A172 (cell line): ENCODE results near the gene ACIN1. TPM values are rescaled to one million over a fixed set of nuclear protein-coding genes. Genes with fewer than 3 reads are reported as not detected.

Experiments
- DNase-seq: peaks from one replicate; pipeline ENCODE4 v3.0.0-alpha.2; 2015; ENCODE audit warnings: low spot score
- total RNA-seq: library from RNA; depleted of rRNA; stranded (reverse); fragments of >200 nt; shearing (Covaris generic); gene quantifications from 2 replicates; pipeline ENCODE4 v1.2.3, GENCODE V29; 2014

ACIN1 gene
- total RNA-seq, 1 experiment from 2014 or later, result 58.8 TPM

DNA sequence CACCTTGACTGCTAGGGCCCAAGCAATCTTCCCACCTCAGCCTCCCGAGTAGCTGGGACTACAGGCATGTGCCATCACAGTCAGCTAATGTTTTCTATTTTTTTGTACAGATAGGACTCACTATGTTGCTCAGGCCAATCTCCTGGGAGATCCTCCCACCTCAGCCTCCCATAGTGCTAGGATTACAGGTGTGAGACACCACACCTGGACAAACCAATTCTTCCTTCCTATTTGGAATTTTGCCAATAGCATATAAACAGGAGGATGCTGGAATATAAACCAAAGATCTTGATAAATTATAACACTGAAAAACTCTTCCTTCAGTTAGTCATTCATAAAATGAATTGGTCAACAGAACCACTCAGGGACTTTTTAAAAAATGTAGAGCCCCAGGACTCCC, 8.4 kb downstream of the ACIN1 start:
- DNase-seq, result no peak

- DNase-seq, result no peak
These were observed 9.5 kb downstream of the ACIN1 start for GRCh38 chr14:23085458-23085857.

DNA sequence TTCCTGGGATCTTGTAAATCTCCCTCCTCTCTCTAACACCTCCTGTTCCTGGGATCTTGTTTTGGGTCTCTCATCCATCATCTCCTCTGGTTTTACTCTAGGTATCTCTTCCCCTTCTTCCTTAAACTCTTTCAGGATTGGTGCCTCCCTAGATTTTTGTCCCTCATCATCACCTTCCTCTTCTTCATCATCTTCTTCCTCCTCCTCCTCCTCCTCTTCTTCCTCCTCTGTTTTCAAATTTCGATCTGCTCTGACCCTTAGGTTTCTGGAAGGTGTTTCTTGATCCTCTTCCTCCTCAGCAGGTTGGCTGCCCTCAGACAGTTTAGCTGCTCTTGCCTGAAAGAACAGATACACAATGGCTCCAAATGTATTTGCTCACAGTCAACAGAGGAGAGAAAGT, 14.5 kb downstream of the ACIN1 start:
- DNase-seq, result no peak

GRCh38 chr14:23079716-23080115, 15.2 kb downstream of the ACIN1 start:
- no peak for DNase-seq

DNA sequence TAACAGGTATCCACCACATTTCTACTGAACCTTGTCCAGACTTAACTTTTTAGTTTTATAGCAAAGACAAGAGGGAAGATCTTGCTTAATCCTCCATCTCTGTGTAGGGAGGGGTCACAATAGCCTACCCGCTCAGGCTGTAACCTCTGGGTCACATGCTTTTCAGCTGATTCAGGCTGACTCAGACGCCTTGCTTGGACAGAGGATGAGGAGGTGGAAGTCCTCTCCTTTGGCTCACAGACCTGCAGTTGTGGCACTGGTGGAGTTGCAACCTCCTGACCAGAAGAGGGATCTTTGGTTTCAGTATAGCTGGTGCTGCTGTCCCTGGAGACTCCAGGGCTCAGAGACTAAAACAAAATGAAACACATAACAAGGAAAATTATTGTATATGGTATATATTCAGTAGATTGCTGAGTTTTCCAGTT, 16.2 kb downstream of the ACIN1 start:
- peak; percentile 87 for DNase-seq

DNA sequence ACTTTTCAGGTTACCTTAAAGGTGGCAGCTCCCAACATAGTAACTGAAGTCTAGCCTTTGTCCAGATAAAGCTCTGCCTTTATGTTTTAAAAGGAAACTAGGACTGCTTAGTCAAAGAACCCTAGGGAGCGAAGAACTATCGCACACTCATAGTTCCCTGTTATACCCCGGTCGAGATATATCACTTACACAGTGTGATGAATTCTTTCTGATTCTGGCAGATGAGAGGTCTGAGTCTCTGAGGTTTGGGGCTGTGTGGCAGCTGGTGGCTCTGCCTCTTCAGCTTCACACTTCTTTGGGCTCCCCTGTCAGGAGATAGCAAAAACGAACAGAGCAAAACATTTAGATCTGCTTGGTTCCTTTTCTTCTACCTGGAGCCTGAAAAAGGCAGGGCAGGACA, 17.0 kb downstream of the ACIN1 start:
- DNase-seq, result no peak

GRCh38 chr14:23076785-23077408, 18.0 kb downstream of the ACIN1 start:
- no peak for DNase-seq

DNA sequence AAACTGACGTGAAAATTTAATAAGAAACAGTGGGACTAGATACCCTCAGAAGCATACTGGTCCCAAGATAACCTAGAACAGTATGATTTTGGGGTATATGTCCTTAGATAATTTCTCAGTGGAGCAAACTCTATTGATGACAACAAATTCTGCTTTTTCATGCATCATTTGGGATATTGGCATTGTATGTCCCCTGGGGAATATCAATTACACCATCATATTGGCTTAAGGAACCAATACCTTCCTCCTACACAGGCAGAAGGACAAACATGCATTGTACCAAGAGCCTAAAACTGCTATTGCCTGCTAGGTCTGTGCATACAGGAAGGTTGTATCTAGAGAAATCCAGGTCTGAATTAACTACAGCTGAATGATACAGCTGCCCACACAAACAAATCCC, 20.0 kb downstream of the ACIN1 start:
- no peak for DNase-seq

DNA sequence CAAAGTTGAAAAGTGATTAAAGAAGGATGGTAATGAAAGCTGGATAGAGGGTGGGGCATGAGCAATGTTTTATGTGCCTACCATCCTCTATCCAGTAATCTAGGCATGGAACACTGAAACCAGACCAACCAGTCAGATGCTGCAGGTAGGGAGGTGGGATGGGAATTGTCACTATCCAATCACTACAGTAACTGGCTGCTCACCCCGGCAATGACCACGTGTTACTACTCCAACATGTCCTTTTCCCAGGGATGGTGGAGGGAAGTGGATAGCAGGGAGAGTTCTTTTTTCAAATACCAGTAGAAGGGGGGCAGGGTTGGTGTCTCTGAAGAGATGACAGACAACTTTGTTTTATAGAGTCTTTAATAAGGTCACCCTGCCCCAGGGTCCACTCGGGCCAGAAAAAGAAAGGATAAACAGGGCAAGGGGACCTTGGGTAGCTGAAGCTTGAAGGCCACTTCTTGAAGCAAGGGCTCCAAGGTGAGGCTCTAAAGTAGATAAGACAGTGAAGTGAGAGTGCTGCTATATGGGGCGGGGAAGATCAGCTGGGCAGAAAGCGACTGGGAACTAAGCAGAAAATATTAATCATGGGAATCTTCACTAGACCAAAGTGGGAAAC, 22.9 kb downstream of the ACIN1 start:
- peak; percentile 28 for DNase-seq

DNA sequence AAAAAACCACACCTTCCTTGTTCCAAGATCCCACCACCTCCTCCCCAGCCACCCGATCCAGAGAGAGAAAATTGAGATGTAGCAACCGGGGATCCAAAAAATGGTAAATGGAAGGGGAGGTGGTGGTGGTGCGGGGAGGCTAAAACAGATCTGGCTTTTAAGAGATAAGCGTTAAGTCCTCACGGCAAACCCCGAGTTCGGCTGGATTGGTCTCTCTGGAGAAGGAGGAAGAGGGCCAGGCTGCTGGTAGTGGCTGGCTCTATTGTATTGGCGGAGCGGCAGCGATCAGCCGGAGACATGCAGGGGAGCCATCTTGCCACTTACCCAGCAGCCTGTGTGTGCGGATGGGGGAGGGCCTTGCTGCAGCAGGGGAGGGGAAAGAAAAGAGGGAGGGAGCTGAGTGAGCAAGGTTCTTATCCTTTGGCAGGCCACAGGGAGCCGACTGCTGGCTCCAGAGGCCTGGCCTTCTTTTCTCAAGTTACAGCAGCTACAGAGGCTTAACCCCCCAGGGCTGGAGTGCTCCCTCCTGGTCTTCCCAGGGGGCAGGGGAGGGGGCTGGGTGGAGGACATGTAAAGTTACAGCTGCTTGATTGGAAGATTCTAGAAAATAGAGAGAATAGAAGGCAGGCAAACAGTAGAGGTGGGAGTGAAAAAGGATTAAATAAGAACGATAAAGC, 23.6 kb downstream of the ACIN1 start:
- DNase-seq, result peak; percentile 73

DNA sequence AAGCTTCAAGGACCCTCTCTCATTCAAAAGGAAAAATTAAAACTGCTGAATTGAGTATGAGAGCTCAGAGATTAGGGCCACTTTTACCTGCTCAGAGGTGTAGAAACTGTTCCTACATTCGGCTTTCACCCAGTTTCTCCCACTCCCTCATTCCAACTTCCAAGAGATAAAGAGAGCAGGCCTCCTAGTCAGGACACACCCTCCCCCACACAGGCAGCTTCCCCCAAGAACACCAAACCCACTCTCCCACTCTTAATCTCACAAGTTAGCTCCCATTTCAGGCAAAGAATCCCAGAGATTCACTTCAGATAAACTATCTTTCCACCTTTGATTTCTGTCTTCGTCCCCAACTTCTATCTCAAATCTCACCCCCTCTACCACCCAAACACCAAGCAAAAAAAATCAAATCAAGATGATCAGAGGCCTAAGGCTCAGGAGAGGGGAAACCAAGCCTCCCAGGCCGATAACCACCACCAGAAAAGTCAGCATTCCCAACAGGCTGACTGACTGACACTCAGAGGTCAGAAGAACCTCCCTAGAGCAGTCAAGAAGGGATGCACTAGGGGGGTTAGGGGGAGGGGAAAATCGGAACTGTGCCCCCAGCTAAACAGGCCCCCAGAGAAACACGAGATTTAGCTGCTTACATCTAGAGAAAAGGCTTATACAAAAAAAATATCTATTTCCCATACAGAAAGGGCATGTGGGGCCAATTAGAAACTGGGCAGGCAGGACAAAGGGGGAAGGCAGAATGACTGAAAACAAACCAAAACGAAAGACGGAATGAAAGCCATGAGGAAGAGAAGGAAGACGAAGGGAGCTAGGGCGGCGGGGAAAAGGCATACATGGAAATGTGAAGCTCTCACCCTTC, 24.4 kb downstream of the ACIN1 start:
- no peak for DNase-seq

DNA sequence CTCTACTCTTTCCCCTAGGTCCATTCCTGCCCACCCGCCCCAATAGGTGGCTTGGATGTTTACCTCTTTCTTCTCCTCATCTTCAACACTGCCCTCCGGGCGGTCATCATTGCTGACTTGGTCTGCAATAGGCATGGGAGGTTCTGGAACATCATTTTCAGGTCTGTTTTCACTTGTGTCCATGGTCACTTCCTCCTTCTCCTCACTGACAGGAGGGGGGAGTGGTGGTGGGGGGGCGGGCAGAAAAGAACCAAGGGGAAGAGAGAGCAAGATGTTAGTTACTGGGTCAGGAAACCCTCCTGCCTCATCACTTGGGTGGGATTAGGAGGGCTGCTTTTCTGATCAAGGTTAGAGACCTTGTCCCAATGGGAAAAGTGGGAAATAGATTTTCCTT, 25.5 kb downstream of the ACIN1 start:
- no peak for DNase-seq

DNA sequence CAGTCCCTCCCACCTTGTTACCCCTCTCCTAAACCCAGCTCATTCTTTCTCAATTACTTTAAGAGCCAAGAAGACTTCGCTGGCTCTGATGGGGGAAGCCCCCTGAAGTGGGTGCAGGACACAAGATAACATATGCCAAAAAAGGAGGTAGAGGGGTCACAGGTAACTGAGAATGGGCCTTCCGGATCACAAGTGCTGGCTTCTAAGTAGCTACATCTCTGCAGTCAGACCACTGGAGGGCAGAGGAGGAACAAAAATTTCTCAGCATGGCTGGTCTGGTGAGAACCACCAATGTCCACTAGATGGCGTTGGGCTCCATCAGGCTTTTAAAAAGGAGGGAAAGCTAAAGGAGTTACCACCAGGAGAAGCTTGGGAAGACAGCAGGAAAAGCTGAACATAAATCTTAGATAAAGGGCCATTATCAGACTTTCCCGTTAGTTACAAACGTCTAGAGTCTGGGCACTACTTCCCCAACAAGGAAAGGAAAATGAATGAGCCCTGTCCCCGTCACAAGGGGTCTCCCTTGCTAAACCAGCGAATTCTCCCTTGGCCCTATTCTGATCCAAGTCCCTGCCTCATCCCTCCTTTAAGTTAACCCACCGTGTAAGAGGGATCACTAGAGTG, 26.0 kb downstream of the ACIN1 start:
- peak; percentile 85 for DNase-seq

DNA sequence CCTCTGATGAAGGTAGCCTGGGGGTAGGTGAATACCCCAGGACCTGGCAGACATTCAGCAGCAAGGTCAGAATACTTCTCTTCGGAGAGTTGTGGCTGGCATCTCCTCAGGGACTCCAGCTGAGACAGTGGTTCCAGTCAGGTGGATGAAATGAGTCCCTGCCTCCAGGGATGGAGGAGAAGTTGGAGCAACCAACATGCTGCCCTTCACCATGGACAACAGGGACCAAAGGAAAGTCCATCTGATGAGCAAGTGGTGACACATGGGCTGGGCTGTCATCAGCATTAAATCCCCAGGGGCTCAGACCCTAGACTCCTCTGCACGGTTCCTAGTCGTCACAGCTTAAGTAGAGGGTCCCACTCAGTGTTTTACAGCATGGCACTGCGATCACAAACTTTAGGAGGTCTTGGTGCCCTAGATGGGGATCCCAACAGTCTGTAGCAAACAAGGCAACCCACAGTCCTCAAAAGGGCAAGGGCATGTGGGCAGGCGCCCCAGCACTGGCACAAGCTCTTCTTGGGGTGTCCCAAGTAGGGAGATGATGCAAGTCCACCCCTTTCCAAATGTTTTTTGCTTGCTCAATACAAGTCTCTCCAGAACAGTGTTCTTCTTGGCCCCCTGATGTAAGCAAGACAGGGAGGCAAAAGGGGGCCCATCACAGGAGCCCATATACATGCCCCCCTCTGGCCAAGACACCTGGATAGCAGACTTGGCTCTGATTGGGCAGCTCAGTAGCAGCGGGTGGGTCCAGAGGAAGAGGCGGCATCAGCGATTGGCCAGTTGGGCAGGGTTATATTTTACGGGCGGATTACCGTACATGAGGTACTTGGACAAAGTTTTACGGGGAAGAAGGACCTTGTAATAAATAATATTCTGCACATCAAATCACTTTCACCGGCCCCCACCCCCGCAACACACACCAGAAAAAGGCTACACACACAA, 26.8 kb downstream of the ACIN1 start:
- no peak for DNase-seq

- DNase-seq, result no peak
These were observed 27.8 kb downstream of the ACIN1 start for GRCh38 chr14:23066855-23067744.

DNA sequence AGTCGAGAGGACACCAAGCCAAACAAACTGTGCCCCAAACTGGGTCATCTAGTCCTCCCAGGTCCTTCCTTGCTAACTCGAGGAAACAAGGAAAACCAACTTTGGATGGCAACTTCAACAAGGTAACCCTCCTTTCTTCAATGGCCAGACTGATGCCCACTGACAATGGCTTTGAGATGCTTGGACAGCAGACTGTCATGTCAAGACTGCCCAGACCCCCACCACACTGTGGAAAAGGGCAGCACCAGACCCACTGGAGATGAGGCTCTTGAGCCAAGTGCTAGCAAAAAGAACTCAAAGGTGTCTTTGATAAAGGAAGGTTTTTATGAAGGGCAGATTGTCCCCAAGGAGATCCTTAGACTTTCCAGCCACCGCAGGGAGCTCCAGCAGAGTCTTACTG, 28.6 kb downstream of the ACIN1 start:
- DNase-seq, result no peak

DNA sequence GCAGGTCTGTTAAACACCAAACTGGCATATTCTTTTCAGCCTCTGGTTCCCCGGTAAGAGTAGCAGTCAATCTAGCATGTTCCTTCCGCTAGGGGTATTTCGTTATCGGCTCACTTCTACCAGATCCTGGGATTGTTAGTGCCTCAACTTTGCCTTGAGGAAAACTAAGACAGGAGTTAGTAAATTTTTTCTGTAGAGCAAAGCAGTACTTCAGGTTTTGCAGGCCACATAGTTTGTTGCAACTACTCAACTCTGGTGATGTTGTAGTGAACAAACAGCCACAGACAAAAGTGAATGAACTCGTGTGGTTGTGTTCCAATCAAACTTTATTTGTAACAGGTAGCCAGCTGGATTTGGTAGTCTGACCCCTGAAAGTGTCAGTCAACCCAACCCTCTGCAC, 31.3 kb downstream of the ACIN1 start:
- DNase-seq, result no peak

- peak; percentile 86 for DNase-seq
These were observed 32.9 kb downstream of the ACIN1 start for GRCh38 chr14:23062002-23062401.

DNA sequence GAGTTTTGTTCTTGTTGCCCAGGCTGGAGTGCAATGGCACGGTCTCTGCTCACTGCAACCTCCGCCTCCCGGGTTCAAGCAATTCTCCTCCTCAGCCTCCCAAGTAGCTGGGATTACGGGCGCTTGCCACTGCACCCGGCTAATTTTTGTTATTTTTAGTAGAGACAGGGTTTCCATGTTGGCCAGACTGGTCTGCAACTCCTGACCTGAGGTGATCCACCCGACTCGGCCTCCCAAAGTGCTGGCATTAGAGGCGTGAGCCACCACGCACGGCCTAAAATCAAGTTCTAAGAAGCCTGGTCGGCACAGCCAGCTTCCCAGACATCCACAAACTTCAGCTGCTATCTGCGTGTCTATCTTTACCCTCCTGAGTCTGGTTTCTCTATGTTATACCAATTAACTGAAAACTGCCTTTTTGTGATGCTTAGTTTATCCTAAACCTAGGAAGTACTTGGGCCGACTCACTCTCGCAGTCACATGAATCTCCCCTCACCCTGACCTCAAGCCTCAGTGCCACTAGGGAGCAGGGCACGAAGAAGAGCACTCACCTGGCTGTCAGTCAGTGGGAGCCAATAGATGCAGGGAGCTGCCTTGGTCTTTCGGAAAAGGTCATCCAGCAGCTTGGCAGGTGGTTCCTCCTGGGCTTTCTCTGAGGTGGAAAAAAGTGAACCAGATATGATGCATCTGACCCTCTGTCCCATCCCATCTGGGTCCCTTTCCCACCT, 34.2 kb downstream of the ACIN1 start:
- DNase-seq, result no peak
